ENCODE measurements around the gene DENND1A.

The DENND1A gene

DNA sequence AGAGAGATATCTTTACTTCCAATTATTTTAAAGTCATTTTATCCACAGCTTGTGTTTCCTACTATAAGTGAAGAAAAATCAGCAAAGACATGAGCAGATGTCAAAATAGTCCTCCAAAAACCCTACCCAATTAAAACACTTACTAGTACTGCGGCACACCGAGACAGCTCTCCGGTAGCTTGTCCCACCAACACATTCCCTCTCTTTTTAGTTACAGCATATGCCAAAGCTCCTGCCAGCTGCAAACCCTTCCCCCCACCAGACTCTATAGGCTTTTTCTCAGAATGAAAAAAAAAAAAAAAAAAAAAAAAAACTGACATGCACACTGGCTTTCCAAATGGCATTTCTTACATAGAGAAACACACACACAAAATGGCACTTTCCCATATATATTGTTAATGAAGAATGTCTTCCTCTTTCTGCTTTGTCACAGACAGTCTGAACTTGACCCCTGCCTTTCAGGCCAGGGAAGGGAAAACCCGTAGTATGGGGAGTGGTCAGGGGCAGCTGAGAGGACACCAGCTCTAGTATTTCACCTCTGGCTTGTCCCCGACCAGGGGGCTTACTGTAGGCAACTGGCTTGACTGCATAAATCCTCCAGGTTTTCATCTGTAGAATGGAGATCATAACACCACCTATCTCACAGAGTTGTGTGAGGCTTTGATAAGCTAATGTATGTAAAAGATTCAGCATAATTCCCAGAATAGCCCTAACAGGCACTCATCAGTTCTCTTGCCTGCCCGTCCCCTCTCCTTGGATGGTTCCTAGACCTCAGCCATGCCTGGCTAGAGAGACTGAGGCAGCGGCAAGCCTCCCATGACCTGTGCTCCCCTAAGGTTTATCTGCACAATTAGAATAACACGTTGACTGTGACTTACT is 340.3 kb downstream of the DENND1A start:
- no peak for TF ChIP-seq CTCF (IDR thresholded peaks at IDR 0.05; ENCODE audit: low read depth, low read length)
- no peak overlapping the region for H3K4me3 ChIP-seq (ENCODE audit: low read depth, low read length)

DNA sequence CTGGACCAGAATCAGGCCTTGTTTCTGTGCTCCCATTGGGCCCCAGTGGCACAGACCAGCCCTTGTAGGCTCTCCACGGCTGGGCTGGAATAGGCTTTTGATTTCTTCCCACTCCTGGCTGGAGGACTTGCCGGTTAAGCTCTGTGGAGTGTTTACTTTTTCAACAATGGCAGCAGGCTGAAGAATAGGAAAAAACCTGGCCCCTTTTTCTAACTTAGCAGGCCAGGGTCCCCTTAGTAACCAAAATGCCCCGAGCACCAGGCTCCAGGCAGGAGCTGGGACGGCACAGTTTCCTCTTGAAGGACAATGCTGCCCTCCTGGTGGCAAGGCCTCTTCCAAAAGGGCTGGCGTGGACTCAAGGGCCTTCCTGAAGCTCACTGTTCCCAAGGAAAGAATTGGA is 343.7 kb downstream of the DENND1A start:
- no peak for TF ChIP-seq CTCF (IDR thresholded peaks at IDR 0.05; ENCODE audit: low read depth, low read length)
- no peak overlapping the region for H3K4me3 ChIP-seq (ENCODE audit: low read depth, low read length)

DNA sequence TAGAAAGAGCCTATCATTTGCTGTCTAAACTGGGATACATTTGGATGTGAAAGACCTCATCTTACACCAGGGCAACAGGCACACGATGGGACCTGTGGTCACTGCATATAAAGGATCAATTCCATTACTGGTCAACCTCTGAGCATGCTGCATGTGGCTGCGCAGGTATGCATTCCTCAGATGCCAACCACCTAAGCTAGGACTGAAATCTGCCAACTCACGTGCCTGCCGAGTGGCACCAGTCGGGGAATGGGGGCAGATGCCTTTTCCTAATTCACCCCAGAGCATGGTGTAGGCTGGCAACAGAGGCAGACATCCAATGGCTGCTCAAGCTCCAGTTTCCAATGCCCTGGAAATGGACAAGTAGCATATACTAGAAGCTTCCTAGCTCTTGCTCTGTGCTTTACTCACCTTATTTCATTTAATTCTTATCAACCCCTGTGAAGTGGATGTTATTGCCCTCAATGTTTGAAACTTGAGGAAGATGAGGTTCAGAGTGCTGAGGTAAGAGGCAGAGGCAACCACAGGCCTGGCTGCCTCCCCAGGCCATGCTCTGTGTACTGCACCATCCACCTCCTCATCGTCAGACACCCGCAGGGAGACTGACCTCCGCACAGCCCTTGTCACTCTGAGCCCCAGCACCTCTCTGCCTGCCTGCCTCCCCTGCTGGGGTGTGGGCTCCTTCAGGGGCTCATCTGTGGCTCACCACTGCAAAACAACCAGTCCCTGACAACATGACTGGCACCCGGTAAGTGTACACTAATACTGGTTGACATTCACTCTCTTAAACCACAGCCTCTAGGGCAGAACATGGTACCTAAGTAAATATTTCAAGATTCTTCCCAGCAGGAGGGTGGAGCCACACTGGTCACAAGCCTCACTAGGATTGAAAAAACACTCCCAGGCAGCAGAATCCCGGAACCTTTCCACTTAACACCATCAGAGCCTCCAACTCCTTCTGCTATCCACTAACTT is 345.4 kb downstream of the DENND1A start:
- H3K4me3 ChIP-seq (ENCODE audit: low read depth, low read length): no peak overlapping the region
- no peak for TF ChIP-seq CTCF (IDR thresholded peaks at IDR 0.05; ENCODE audit: low read depth, low read length)

- no peak overlapping the region for H3K4me3 ChIP-seq (ENCODE audit: low read depth, low read length)
- TF ChIP-seq CTCF (IDR thresholded peaks at IDR 0.05; ENCODE audit: low read depth, low read length): no peak
Measured at GRCh38 chr9:123583646-123584045, 346.3 kb downstream of the DENND1A start.

GRCh38 chr9:123571240-123571639 is 358.7 kb downstream of the DENND1A start:
- H3K4me3 ChIP-seq (ENCODE audit: low read depth, low read length): no peak overlapping the region
- TF ChIP-seq CTCF (IDR thresholded peaks at IDR 0.05; ENCODE audit: low read depth, low read length): no peak

DNA sequence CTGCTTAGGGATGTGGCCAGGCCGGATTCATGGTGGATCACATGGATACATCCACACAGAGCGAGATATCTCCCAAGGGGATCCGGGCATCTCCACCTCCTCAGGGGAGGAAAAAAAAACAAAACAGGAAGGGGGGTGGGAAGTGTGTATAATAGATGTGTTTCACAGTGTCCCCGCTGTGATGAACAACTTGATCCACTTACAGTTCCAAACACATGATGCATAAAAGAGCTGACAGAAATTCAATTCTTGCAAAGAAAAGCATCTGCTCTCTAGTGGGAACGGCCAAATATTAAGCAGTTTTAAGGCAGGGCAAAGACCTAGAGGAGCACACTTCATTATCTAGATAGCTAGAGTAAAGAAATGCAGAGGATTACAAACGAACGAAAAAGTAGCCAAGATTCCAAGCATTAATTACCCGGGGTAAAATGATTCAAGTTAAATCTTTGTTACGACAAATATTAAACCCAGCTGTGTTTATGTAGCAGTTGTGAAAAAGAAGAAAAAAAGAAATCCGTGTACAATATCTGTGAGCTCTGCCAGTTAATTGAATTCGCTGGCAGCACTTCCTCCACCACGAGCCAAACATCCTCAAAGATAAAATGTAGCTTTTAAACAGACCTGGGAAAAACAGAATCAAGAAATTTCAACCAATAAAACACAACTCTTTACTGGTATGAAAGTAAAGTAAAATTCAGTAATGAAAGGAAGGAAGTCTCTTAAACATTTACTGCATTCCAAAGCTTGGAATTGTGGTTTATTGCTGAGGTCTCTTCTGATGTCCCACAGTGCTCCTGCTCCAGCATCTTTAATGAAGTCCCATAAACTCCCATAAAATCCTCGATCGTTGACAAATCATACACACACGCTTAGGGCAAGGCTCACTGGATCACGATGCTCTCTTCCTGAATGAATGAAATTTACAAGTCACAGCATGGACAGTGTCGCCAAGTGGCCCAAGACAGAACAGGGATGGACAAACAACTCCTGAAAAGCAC is 360.9 kb downstream of the DENND1A start:
- no peak for TF ChIP-seq CTCF (IDR thresholded peaks at IDR 0.05; ENCODE audit: low read depth, low read length)
- H3K4me3 ChIP-seq (ENCODE audit: low read depth, low read length): no peak overlapping the region
